ENCODE measurements around the gene MBD5. TPM values are rescaled to one million over a fixed set of nuclear protein-coding genes. Genes with fewer than 3 reads are reported as not detected.

Gene MBD5
- total RNA-seq, 1 donor from 2014 or later, result 38.8 TPM

DNA sequence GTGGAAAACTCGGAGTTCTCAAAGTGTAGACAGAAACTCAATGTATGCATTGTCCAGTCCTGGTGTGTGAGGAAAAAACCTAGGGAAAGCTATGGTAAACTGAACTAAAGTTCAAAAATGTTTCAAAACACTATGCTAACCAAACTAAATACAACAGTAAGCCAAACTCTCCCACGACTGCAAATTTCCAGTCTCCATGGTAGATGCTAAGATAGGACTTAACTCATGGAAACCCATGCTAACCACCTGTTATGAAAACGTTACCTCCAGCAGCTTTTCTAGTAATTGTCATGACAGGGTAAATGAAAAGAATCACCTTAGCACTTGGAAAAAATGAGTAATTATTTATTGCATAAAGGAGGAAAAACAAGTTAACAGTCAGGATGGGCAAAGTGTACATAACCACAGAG lies 488.0 kb downstream of the MBD5 start:
- Histone ChIP-seq H3F3A (ENCODE audit: low read depth) (no peaks in the 10 kb centered on the region), H3K79me2 (ENCODE audit: low read depth) (no peaks in the 10 kb centered on the region), H2AFZ (replicated peaks) (peak overlapping the region; percentile 19), H3K4me2 (no peak overlapping the region), H3K27ac (no peak overlapping the region), H3K4me1 (peaks cover 2% of the 10 kb centered on the region), H3K36me3 (no peaks in the 10 kb centered on the region), H4K20me1 (ENCODE audit: low read depth) (no peaks in the 10 kb centered on the region), H3K4me3 (no peak overlapping the region), H3K9ac (no peak overlapping the region), H3K27me3 (no peaks in the 10 kb centered on the region), H3K9me3 (ENCODE audit: low read depth) (no peaks in the 10 kb centered on the region)
- no peak overlapping the region for H3K4me3 Mint-ChIP-seq
- H3K4me1 Mint-ChIP-seq, result peaks cover 8% of the 10 kb centered on the region
- no peak for DNase-seq (ENCODE audit: low spot score)
- peaks cover 2% of the 10 kb centered on the region for H3K27me3 Mint-ChIP-seq (ENCODE audit: insufficient read depth, low read depth)
- H3K27ac Mint-ChIP-seq, result no peak overlapping the region
- H3K36me3 Mint-ChIP-seq, result no peaks in the 10 kb centered on the region
- TF ChIP-seq EZH2phosphoT487 (IDR thresholded peaks at IDR 0.05) (no peak), EZH2 (IDR thresholded peaks at IDR 0.05) (no peak)
- TF ChIP-seq, protein P1, sequence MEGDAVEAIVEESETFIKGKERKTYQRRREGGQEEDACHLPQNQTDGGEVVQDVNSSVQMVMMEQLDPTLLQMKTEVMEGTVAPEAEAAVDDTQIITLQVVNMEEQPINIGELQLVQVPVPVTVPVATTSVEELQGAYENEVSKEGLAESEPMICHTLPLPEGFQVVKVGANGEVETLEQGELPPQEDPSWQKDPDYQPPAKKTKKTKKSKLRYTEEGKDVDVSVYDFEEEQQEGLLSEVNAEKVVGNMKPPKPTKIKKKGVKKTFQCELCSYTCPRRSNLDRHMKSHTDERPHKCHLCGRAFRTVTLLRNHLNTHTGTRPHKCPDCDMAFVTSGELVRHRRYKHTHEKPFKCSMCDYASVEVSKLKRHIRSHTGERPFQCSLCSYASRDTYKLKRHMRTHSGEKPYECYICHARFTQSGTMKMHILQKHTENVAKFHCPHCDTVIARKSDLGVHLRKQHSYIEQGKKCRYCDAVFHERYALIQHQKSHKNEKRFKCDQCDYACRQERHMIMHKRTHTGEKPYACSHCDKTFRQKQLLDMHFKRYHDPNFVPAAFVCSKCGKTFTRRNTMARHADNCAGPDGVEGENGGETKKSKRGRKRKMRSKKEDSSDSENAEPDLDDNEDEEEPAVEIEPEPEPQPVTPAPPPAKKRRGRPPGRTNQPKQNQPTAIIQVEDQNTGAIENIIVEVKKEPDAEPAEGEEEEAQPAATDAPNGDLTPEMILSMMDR (IDR thresholded peaks at IDR 0.05), result no peak
- H3K9me3 Mint-ChIP-seq, result no peaks in the 10 kb centered on the region

DNA sequence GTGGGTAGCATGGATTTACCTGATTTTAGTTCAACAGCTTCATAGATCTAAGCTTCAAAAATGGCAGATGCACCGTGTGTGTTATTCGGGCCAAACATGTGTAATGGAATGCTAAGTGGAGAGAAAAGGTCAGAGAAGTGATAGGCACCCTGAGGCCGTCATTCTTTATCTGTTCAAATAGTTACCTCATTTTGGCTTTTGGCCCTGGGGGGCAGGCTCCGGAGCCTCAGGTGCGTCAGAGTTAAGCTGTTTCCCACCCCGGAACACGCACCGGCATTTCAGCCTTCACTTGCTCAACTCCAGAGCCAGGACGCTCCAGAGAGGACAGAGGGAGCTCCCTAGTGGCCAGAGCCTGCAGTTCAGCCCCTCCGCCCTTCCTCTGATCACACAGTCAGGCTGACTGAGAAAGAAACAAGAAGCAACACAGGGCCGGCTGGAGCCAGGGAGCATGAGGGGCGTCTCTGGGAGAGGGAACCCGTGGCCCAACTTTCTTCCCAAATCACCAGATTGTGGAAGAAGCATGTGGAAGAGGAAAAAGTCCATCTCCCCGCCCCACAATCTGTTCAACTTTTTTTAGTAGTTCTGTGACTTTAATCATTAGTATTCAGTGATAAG lies 488.5 kb downstream of the MBD5 start:
- Mint-ChIP-seq H3K4me1 (peaks cover 8% of the 10 kb centered on the region), H3K36me3 (no peaks in the 10 kb centered on the region), H3K9me3 (no peaks in the 10 kb centered on the region), H3K27me3 (ENCODE audit: insufficient read depth, low read depth) (peaks cover 2% of the 10 kb centered on the region), H3K27ac (no peak overlapping the region), H3K4me3 (no peak overlapping the region)
- Histone ChIP-seq H3F3A (ENCODE audit: low read depth) (no peaks in the 10 kb centered on the region), H3K4me2 (peak overlapping the region; percentile 56), H3K27ac (no peak overlapping the region), H4K20me1 (ENCODE audit: low read depth) (no peaks in the 10 kb centered on the region), H3K4me1 (peaks cover 2% of the 10 kb centered on the region), H3K9me3 (ENCODE audit: low read depth) (no peaks in the 10 kb centered on the region), H3K4me3 (no peak overlapping the region), H3K36me3 (no peaks in the 10 kb centered on the region), H3K9ac (no peak overlapping the region), H3K27me3 (no peaks in the 10 kb centered on the region), H3K79me2 (ENCODE audit: low read depth) (no peaks in the 10 kb centered on the region), H2AFZ (replicated peaks) (peak overlapping the region; percentile 63)
- TF ChIP-seq EZH2 (IDR thresholded peaks at IDR 0.05) (no peak), EZH2phosphoT487 (IDR thresholded peaks at IDR 0.05) (no peak)
- TF ChIP-seq, protein P1 (IDR thresholded peaks at IDR 0.05), result peak; percentile 92
- peak; percentile 88 for DNase-seq (ENCODE audit: low spot score)

- no peak overlapping the region for H3K27ac ChIP-seq
- H3K4me3 Mint-ChIP-seq, result no peak overlapping the region
- H3K4me2 ChIP-seq, result no peak overlapping the region
- no peak overlapping the region for H3K9ac ChIP-seq
- H3K4me1 ChIP-seq, result peaks cover 2% of the 10 kb centered on the region
- peaks cover 9% of the 10 kb centered on the region for H3K4me1 Mint-ChIP-seq
- no peak overlapping the region for H3K27ac Mint-ChIP-seq
- H2AFZ ChIP-seq (replicated peaks), result no peak overlapping the region
- H3K27me3 Mint-ChIP-seq (ENCODE audit: insufficient read depth, low read depth), result peaks cover 2% of the 10 kb centered on the region
- H4K20me1 ChIP-seq (ENCODE audit: low read depth), result no peaks in the 10 kb centered on the region
- no peaks in the 10 kb centered on the region for H3K27me3 ChIP-seq
- DNase-seq (ENCODE audit: low spot score), result no peak
- H3K36me3 Mint-ChIP-seq, result no peaks in the 10 kb centered on the region
- no peaks in the 10 kb centered on the region for H3K79me2 ChIP-seq (ENCODE audit: low read depth)
- no peaks in the 10 kb centered on the region for H3F3A ChIP-seq (ENCODE audit: low read depth)
- no peaks in the 10 kb centered on the region for H3K9me3 ChIP-seq (ENCODE audit: low read depth)
- no peak overlapping the region for H3K4me3 ChIP-seq
- H3K9me3 Mint-ChIP-seq, result no peaks in the 10 kb centered on the region
- TF ChIP-seq EZH2phosphoT487 (IDR thresholded peaks at IDR 0.05), result no peak
- no peak for TF ChIP-seq EZH2 (IDR thresholded peaks at IDR 0.05)
- TF ChIP-seq, protein P1 (IDR thresholded peaks at IDR 0.05), result no peak
- no peaks in the 10 kb centered on the region for H3K36me3 ChIP-seq
Observed at GRCh38 chr2:148511883-148512282, 491.0 kb downstream of the MBD5 start.

All from neural progenitor cell (in vitro differentiated cells).